GM12872 (cell line): Measurements from ENCODE around the gene PROX1.

Experiments used
- CTCF ChIP-seq: IDR thresholded peaks from 3 replicates; pipeline ENCODE4 v1.5.1; 2011; ENCODE audit warnings: low read depth, mild to moderate bottlenecking, low read length, moderate library complexity; ENCODE audit not compliant: insufficient read depth

PROX1 gene

GRCh38 chr1:214043167-214043566 lies 55.4 kb downstream of the PROX1 start:
- TF ChIP-seq CTCF: no peak

- TF ChIP-seq CTCF: no peak
These were observed 56.9 kb downstream of the PROX1 start for GRCh38 chr1:214044438-214045214.

- no peak for TF ChIP-seq CTCF
These were observed 63.0 kb downstream of the PROX1 start for GRCh38 chr1:214050513-214051401.

- TF ChIP-seq CTCF: no peak
These were observed 64.0 kb downstream of the PROX1 start for GRCh38 chr1:214051786-214052185.

DNA sequence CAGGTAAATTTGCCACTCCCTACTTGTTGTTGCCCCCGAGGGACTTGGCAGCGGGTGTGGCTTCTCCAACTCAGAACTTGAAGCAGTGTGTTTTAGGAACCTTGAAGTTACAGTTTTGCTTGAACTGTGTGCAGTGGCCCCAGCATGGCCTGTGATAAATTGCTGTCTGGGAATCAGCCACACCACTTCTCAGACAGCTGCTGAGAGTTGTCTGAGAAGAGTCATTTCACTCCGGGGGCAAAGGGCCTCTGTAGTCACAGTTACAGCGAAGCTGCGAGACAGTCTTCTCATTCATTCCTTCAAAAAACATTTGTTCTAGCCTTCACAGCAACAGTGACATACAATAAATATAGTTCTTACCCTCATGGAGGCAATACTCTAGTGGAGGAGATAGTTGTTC lies 70.3 kb downstream of the PROX1 start:
- no peak for TF ChIP-seq CTCF

- no peak for TF ChIP-seq CTCF
These were observed 78.4 kb downstream of the PROX1 start for GRCh38 chr1:214066190-214066589.

- no peak for TF ChIP-seq CTCF
These were observed 79.2 kb downstream of the PROX1 start for GRCh38 chr1:214066936-214067335.
